NT2/D1 (cell line): ENCODE data around the gene ACKR3.

ENCODE experiments used
- SUZ12 ChIP-seq: IDR thresholded peaks from 2 replicates; pipeline ENCODE4 v1.6.1; 2011; ENCODE audit not compliant: insufficient read length, insufficient read depth; ENCODE audit errors: extremely low read depth
- ZNF274 ChIP-seq: IDR thresholded peaks from 2 replicates; pipeline ENCODE4 v1.6.1; 2011; ENCODE audit warnings: mild to moderate bottlenecking, low read depth, low read length

GRCh38 chr2:236592821-236593220, 23.2 kb downstream of the ACKR3 start:
- TF ChIP-seq ZNF274: no peak
- TF ChIP-seq SUZ12: no peak
